Measurements from ENCODE around the gene SMIM43.
"Not testable (repeated sequence)": the region's sequence is repeated elsewhere in the genome, so short reads cannot be mapped to it uniquely, and the experiment has no call there.

SMIM43 gene

DNA sequence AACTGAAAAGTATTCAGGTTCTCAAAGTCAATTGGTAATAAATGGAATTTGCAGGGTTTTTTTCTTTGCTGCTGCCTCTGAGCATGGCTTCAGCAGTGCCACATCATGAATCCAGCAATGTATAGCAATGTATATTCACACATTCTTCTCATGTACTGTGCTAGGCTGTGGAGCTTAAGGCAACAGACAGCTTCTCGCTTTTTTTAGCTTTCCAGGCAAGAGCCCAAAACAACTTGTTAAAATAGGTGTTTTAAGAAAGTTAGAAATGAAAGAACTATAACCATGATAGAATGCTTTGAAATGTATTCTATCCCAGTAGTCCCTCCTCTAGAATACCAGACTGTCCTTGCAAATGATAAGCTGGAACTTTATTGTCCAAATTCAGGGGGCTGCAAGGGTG is 30.4 kb downstream of the SMIM43 start:
- DNase-seq = no peak

DNA sequence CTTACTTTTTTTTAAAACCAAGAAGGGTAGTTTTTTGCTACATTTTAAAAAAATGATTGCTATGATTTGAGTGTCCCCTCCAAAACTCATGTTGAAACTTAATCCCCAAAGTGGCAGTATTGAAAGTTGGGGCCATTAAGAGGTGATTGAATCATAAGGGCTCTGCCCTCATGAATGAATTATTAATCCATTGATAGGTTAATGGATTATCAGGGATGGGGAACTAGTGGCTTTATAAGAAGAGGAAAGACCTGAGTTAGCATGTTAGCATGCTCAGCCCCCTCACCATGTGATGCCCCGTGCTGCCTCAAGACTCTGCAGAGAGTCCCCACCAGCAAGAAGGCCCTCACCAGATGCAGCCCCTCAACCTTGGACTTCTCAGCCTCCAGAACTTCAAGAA is 31.0 kb downstream of the SMIM43 start:
- DNase-seq = no peak

DNA sequence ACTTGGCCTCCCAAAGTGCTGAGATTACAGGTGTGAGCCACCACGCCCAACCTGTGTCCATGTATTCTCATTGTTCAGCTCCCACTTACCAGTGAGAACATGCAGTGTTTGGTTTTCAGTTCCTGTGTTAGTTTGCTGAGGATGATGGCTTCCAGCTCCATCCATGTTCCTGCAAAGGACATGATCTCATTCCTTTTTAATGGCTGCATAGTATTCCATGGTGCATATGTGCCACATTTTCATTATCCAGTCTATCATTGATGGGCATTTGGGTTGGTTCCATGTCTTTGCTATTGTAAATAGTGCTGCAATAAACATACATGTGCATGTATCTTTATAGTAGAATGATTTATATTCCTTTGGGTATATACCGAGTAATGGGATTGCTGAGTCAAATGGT is 35.2 kb downstream of the SMIM43 start:
- not testable (repeated sequence) for DNase-seq

DNA sequence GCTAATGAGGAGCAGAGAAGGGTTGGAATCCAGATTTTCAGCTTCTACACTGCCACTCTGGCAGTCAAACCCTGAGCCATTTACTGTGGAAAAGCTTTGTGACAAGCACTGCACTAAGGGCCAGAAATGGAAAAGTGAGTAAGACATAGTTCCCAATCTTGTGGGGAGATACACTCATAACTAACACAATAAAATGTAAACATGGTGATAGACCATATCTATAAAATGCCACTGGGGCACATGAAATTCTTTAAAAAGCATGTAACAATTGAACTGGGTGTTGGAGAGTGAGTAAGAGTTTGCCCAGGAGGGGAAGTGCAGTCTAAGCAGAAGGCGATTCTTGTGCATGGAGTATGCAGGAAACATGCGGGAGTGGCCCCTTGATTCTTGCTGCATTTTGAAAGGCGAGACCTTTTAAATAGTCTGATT is 36.2 kb downstream of the SMIM43 start:
- DNase-seq = no peak

DNA sequence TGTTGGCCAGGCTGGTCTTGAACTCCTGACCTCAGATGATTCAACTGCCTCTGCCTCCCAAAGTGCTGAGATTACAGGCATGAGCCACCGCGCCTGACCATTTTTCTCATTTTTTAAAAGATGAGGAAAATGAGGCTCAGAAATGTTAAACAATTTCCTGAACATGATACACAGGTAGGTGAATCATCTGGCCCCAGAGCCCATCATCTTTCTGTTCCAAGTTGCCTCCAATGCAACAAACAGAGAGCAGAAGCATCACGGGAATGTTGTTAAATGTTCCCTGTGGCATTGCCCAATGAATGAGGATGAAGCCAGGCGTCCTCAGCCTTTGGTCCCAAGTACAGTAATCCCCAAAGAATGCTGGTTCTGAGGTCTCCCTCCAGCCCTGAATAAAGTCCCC is 36.9 kb downstream of the SMIM43 start:
- DNase-seq = no peak

DNA sequence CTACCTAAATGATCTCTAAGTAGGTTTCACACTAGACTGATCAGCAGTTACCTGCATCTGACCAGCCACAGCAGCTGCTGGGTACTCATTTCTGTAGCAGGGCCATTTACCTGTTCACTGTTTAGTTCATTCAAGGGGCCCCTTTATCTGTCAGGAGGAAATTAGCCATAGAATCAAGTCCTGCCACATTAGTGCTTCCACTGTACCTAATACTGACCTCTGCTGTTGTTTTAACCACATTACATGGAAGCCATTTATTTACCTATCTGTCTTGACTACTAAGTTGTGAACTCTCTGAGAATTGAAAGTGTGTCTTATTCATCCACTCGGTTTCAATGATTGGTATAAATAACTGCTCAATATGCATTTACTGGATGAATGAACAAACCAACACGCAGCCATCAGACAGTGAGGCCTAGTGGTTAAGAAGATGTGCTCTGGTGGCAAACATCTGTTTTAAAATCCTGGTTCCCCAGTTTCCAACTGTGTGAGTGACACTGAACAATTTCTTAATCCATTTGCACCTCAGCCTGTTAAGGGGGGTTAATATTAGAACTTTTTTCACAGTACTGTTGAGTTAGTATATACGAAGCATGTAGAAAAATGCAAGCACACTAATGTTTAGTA is 38.2 kb downstream of the SMIM43 start:
- peak; percentile 77 for DNase-seq

DNA sequence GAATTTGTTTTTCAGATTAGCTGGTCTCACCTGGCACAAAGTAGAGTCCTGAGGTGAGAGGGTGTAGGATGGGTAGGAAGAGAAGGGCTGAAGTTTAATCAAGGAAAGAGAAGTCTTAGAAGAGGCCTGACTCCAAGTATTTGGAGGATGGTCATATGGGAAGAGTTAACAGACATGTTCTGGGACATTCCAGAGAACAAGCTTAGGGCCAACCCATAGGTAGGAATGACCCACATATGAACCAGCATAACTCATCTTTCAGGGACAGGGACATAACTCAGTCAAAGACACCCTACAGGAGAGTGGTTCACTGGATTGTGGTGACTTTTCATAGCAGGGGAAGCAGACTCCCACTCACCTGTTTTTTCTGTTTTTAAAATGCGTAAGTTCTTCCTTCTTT is 40.3 kb downstream of the SMIM43 start:
- no peak for DNase-seq

DNA sequence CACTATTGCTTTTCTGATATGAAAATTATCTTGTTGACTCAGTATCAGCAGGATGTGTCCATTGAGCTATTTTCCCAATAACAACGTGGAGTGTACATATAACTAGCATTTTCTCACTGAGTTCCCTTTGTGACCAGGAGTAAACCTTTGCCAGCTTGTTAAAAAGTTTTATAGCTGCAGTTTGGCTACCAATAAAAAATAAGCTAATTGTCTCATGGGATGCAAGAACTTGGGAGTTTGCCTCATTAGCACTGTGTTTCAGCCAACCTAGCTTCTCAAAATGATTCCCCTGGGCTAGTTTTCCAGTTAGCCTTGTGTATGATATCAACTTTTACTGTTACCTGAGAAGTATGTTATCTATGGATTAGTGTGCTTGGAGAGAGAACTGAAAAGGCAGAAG is 43.3 kb downstream of the SMIM43 start:
- no peak for DNase-seq

DNA sequence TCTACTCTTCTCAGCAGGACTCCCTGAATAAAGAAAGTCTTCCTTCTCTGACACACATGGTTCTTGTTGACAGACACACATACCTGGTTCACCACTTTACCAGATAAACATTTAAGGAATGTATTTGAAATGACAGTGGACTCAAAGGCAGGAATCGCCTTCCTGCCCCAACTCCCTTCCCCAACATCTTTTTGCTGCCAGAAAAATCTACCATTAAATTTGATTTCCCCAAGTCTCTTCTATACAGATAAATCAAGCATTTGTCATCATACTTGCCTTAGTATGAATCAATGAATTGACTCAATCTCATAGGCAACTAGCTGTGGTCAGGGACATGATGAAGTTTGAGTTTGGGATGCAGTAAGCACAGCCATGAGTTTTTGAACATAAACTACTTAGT is 44.9 kb downstream of the SMIM43 start:
- no peak for DNase-seq

DNA sequence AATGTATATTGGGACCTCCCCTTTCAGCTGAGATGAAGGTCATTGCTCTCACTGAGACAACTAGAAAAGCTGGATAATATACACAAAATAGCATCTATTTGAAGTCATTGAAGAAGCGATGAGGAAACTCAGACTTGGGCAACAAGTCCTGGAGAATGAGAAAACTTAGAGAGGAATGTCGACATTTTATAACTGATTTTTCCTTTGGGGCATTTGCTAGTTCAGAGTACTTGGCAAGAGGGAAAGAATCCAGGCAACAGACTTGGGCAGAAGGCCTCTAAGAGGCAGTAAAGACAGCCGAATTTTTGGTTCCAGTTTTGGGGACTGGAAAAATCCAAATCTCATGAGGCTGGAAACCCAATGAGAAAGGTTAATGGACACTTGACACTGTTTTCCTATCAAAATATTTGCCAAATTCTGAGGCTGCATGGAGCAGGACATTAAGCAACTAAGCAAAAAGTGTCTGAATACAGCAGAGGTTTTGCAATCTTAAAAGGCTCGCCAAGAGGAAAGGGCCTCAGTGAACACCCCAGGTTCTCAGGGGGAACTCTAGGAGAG is 47.2 kb downstream of the SMIM43 start:
- no peak for DNase-seq

DNA sequence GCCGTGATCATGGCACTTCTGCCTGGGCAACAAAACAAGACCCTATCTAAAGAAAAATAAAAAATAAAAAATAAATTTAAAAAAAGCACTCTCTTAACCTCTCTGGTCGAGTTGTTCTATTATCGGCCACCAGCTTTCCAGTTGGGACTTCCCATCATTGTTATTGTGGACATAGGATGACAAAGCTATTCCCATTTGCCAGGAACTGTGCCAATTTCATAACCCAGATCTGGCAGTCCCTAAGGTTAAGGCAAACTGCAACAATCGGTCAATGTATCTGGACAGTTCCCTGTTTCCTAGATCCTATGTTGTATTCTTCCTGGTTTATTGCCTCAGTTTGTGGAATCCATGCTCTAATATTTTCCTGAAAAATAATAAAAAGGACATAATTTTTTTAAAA is 50.4 kb downstream of the SMIM43 start:
- no peak for DNase-seq

DNA sequence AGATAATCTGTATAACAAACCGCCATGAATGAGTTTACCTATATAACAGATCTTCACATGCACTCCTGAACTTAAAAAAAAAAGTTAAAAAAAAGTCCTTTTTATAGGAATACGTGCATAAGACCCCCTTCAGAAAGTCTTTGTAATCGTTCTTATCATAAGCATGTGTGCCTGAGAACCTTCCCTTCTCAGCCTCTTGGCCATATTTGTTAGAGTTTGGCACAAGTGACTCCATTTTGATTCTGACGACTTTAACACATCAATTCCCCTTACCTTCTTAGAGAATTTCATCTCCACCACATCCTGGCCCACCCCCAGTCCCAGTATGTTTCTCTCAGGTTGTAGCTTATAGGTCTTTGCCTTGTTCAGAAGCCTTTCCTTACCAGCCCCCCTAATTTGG is 52.2 kb downstream of the SMIM43 start:
- DNase-seq = no peak

DNA sequence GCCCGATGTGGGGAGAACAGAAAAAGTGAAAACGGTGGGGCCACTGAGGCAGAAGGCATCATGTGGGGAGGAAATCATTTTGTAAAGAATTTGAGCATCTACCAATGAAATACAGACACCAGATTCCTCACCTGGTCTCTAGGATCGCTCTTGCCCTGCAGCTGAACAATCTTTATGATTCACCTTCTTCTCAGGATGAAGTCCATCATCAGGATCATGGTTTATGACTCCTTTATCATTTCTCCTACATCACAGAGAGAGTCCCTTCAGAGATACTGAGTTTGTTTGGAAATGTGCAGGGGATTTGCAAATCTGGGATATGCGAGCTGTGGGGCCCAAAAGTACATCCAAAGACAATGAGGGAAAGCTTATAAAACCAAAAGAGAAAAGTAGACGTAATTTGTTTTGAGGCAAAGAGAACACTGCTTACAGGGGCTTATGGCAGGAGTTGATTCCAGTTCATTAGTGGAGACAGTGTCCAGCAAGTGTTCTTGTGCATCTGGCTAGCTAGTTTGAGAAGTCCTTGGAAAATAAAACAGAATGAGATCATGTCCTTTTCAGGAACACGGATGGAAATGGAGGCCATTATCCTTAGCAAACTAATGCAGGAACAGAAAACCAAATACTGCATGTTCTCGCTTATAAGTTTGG is 52.8 kb downstream of the SMIM43 start:
- no peak for DNase-seq

DNA sequence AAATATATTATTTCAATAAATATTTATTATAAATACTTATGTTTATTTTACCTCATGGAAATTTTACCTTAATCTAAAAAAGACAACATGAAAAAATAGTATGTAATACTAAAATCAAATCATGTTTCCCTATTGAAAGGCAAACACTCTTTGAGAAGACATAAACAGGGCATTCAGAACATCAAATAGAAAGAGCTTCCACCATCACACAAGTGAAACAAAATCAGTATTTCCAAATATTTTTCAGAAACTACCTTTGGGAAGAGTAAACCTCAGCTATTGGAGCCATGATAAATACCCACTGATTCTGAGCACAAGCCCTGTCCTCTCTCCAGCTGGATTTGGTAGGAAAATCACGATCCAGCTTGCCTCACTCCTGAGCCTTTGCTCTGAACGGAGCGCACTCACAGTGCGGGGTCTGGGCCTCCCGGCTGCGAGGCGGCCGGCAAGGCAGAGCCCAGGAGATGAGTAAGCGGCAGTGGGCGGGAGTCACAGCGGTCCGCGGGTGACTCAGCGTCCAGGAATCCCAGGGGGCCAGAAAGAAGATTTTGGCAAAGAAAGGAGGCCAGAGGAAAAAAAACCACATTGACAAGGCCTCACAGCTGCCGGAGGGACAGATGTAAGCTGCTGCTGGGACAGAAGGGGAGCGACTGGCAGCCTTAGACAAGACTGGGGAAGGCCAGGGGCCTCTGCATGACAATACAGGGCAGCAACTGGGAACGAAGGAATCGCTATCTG is 53.5 kb downstream of the SMIM43 start:
- DNase-seq = peak; percentile 48

DNA sequence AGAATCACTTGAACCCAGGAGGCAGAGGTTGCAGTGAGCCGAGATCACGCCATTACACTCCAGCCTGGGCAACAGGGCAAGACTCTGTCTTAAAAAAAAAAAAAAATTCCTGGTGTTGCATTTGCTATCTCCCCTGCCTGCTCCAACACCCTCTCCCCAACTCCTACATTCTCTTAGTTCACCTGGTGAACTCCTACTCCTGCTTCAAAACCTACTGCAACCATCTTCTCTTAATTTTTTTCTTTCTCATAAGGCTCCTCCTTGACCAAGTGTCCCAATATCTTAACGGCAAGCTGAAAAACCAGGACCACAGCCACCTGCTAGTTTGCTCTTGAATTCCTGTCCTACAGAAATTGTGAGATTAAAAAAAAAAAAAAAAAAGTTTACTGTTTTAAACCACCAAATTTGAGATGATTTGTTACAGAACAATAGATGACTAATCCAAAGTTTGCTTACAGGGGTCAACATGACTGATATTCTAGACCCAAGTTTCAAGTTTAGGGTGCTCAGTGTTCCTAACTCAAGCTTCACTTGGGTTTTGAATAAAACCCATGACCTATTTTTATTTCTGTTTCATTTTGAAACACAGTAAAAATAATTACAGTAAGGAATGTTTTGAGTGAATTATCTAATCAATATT is 55.1 kb downstream of the SMIM43 start:
- DNase-seq = peak; percentile 74
